GM18870 (cell line): ENCODE results near the gene GALNT18.

Experiments used
- ATAC-seq: cut with Tn5 transposase; IDR thresholded peaks from one replicate; pipeline ENCODE4 v1.9.1; 2021; ENCODE audit warnings: moderate library complexity; ENCODE audit not compliant: unreplicated experiment

GALNT18 gene

DNA sequence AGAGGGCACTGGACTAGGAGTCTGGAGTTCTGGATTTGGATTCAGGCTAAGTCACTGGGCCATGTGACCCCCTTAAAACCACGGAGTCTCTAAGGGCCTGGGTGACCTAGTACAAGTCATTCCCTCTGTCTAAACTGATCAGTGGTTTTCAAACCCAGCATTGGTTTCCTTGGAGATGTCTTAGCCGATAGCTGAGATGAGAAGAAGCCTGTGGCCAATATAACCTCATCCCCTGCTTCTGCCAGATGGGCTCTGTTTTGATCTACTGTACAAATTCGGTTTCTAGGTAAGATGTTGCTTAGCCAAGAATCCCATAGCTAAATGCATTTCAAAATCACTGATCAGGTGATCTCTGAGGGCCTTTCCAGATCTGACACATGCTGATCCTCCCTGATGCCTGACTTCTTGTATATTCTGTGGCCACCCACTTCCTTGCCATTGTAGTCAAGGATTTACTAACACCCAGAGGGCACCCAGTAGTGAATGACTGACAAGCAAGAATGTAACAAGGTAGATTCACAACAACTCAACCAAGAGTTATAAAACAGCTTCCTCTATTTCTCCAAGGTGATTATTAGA, 53.1 kb downstream of the GALNT18 start:
- ATAC-seq, result no peak

DNA sequence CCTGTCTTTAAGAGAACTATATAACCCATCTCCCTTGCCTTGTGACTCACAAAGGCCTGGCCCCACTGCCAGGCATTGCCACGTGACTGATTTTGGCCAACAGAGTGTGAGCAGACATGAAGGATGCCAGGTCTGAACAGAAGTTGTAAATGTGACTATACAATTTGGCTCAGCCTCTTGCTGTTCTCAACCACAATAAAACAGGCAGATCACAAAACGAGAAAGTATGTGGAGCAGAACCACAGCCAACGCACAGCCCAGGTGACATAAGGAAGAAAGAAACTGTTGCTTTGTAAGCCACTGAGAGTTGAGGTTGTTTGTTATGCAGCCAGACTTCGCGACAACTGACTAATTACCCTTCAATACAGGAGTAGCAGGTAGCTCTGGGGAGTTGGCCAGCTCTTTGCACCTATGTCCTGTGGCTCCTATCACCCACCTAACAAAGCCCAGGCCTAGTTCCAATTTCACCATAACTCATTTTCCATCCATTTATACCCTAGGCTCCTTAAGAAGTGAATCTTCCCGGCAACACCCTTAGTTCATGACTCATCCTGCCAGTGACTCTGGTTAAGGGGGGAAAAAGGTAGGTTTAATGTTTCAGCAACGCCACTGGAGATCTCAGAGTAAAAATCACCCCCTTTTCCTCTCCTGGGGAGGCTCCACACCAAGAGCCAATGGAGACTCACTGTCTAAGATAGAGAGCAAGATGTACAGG, 53.7 kb downstream of the GALNT18 start:
- no peak for ATAC-seq

DNA sequence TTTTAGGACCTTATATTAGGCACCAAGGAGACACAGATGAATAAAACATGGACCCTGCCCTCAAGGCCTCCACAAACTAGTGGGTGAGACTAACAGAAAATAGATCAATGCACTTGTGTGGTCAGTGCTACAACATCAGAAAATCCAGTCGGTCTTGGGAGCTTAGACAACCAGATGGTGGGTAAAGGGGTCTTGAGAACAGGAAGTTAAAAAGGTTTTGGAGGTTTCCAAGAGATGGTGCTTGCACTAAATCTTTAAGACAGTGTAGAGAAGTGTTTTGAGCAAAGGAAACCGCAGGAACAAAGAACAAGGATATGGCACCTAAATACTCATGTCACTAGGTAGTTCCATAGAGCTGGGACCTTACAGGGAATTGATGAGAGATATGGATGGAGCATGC, 56.2 kb downstream of the GALNT18 start:
- ATAC-seq, result no peak

DNA sequence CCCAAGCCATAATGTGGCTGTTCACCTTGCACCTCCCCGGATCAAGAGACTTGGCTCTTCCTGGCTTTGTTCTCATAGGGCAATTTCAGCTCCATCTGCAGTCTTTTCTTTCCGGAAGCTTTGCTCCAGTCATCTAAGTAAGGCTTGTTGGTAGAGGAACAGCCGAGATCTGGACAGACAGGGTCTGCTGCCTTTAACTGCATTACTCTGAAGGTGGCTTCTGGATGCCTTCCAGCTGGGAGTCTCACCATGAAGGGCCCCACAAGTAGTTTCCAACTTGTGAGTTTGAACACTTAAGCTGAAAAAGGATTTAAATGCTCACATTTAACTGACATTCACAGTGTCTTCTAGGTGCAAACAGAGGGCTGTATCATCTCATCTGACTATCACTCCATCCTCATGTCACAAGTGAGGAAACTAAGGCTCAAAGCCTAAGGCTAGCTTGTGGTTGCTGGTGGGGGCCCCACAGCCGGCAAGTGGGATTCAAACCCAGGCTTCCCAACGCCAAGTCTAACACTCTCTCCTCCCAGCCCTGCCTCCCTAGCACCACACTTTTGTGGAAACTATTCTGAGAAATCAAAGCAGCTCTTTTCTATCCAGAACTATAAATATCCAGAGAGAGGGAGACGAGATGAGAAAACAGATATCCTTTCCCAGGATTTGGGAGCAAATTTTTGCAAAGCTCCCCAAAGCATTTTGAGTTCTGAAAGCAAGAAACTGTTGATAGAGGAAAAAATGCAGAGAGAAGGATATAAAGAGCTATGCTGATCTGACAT, 58.4 kb downstream of the GALNT18 start:
- no peak for ATAC-seq

DNA sequence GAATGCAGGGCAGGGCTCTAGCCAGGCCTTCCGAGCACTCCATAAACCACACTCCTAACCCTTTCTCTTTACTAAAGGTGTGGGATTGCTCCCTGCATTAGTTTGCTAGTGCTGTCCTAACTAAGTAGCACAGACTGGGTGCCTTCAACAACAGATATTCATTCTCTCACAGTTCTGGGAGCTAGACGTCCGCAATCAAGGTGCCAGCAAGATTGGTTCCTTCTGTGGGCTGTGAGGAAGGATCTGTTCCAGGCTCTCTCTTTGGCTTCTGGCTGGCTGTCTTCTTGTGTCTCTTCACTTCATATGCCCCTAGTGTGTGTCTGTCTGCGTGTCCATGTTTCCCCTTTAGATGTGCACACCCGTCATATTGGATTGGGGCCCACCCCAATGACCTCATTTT, 59.8 kb downstream of the GALNT18 start:
- no peak for ATAC-seq

DNA sequence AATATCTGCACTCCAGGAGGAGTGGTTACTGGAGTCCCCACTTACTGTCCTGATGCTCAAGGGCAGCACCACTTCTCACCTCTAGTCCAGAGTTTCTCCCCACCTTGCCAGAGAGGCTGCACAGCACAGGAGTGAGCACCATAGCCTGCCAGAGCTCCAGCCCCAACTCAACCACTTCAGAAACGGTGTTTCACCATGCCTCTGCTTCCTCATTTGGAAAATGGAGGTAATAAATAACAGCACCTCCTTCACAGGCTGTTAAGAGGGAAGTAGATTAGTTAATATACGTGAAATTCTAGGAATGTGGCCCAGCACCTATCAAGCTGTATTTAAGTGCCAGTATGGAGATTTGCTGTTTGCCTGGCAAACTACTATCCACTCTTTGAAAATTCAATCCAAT, 63.0 kb downstream of the GALNT18 start:
- no peak for ATAC-seq

DNA sequence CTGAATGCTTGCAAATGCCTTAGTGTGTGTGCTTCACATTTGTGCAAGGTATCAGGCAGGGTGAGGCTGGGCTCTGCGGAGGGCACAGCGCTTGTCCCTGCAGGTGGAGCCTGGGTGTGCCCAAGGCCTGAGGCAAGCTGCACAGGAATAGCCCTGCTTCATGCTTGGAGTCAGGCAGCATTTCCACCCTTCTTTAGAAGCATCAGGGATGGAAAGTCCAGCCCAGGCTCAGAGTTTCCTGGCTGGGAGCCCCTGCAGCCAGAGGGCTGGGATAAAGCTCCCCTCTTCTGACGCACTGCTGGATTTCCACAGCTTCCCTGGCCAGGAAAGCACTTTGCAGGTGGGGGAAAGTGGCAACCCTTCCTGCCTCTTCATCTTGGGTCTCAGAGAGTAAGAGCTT, 63.4 kb downstream of the GALNT18 start:
- ATAC-seq, result no peak

DNA sequence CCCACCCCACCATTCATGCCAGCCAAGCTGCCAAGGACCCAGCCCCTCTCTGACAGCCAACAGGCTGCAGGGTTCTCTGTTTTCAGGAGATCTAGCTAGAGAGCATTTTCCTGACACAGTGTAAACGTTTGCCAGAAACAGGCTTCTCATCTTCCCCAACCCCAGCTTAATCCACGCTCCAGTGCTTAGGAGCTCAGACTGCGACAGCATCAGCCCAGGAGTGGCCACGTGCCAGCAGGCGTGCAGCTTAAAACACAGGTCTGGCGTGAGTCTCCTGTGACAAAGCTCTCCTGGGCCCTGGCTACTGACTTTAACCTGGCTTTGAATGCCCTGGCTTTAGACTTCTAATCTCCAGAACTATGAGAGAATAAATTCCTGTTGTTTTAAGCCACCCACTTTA, 66.6 kb downstream of the GALNT18 start:
- ATAC-seq, result no peak

DNA sequence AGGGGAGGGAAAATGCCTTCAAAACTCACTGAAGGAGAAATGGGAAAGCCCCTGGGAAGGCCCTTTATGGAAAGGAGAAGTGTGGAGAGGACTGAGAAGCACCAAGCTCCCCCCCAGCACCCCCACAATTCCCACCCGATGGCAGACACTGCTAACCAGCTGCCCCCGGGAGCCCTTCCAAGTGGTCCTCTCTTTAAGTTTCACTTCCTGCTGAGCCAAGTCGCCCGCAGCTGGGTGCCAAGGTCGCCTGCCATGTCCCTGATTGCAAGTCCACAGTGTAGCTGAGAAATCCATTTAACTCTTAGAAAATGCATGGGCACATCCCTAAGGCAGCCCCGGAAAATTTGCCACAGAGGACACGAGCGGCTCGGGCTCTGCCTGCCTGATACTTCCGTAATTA, 68.2 kb downstream of the GALNT18 start:
- ATAC-seq, result no peak

DNA sequence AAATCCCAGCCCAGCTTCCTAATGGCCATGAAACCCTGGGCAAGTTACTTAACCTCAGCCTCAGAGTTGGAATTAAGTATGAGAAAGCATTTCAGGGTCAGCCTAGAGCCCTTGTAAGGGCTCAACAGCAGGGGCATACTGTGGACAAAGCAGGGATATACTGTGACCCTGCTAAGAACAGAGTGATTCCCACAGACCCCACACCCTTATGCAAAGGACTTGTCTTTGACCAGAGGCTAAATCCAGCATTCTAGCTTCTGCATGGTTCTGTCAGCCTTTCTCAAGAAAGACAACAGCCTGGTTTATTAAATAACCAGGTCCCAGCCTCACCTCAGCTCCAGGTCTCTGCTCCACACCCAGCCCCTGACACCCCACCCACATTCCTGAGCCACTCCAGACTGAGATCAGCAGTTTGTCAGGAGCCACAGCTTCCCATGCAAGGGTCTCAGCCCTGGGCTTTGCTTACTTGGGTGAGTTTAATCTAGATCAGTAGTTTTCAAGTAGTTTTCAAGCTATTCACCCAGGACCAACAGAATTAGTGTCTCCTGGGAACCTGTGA, 69.2 kb downstream of the GALNT18 start:
- ATAC-seq, result no peak

DNA sequence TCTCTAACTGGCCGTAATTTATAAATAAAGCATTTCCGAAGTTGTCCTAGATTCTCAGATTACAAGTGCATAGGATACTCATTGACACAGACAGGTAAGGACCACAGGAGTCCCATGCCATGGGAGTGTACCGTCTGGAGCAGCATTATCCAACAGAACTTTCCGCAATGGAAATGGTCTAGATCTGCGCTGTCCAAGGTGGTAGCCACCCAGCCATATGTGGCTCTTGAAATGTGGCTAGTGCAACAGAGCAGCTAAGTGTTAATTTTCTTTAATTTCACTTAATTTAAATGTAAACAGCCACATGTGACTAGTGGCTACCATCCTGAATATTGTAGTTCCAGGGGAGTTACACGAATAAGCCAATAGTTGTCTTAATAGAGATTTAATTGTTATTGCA, 71.3 kb downstream of the GALNT18 start:
- no peak for ATAC-seq

DNA sequence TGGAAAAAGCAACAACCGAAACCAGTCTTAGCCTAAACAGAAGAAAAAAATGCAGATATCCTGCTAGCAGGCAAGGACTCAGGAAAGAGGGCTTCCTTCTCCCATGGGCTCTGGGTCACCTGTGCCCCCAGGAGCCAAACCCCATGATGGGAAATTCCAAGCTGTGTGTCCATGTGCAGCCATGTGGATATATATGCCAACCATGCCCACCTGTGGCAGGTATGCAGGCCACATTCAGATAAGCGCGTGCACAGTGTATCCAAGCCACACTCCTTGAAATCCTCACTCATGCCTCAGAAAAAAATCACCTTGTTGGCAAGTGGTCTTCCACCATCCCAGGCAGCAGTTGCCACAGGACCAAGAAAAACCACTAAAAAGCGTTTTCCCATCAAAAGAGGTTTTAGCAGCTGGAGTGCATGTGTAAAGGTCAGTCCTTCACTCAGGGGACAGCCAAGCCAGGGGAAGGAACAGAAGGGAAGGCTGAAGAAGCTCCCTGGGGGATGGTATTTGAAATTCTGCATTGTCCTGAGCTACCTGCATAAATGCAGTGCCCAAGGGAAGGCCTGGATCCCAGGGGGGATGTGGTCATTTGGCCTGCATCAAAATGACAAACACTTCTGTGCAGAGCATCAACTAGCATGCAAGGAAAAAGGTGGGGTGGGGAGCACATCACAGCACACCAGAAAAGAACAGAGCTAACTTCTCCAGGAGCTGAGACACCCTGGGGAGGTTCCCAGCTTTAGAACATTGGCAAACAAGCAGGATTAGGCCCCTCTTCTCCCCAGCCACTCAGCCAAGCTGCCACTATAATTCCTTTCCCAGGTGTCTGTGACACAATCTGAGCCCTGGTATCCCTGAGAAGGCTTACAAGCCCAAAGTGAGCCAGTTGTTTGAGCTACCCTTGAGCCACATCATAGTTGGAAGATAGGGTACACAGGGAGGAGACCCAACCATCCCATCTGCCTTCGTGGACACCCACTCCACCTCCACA, 76.2 kb downstream of the GALNT18 start:
- no peak for ATAC-seq

DNA sequence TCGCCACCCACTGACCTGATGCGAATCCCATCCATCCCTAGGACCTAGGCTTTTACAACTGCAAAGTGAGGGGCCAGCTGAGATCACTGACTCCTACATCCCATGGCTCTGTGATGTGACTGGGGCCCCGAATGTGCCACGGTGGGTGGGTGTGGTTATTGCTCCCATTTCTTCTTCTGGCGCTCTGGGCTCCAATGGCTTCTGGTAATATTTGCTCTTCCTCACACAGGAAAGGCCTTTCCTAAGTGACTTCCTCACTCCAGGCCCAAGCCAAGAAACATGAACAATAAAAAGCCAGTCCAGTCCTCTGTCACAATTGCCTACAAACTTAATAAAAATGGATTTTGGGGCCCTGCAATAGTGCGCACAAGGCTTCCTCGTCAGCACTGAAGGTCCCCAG, 78.1 kb downstream of the GALNT18 start:
- no peak for ATAC-seq

DNA sequence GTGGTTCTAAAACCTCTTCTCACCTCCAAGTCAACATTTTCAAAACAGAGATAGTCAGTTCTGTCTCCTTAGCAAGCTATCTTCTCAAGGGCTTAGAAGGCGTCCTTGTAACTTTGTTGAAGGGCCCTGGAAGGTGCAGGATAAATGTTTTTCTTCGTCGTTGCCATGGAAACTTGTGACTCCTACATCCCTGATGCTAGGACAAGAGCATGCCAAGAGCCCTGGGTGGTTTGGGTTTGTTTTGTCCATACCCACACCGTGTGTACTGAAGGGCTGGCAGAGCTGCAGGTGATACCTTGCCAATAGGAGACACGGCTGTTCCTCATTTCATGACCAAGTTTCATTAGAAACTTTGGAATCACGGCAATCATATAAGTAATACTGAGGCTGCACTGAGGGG, 81.6 kb downstream of the GALNT18 start:
- no peak for ATAC-seq

DNA sequence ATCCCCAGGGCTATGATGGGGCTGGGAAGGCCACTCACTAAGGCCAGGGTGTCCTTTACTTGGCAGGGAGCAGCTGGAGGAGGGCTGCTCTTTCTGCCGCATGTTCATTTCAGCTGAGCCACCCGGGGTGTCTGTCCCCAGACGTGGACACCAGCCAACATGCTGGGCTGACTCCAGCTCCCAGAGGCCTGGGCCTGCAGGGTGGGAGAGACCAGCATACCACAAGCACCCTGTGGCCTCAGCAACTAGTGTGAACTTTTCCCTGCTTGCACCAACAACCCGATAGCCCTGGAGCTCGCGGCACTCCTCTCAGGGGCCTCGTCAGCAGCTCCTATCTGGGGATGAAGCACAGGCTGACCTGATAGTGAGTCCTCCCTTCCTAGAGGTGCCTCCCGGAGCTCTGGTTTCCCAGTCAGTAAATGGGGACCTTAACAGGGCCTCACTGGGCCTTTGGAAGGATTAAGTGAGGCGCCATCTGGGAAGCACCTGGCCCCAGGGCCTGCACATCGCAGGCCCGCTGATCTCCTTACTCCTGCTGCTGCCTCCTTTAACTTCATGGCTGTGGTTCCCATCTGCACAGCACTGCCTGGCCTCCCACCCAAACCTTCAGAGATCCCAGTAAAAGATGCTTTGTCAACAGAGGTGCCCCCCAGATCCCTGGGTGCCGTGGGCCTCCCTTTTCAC, 83.4 kb downstream of the GALNT18 start:
- ATAC-seq, result no peak

DNA sequence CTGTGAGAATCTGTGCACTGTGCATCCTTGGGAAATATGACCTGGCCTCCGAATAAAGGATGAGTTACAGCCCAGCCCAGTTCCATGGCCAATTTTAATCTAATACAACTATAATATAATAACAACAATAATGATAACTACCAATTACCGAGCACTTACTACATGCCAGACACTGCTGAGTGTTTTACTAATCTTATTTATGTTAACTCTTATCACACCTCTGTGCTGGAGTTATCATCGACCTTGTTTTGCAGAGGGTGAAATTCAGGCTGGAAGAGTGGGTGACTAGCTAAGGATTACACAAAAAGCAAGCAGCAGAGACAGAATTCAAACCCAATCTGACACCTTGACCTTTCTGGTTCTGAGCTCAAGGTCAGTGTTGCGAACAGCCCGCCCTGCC, 83.9 kb downstream of the GALNT18 start:
- no peak for ATAC-seq

DNA sequence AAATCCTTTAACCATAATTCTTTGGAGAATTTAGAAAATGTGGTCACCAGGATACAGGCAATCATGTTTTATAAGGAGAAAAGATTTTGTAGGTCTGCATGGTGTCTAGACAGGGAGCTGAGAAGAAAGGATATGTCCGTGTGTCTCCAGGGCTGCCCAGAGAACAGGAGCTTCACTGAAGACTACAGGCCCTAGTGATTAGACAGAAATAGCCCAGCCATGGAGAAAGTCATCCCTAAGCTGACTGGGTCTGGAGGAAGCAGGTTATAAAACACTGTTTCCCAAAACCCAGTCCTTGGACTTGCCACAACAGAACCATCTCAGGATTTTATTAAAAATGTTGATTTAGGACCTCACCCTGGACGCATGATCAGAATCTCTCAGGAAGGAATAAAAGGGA, 84.4 kb downstream of the GALNT18 start:
- ATAC-seq, result no peak

DNA sequence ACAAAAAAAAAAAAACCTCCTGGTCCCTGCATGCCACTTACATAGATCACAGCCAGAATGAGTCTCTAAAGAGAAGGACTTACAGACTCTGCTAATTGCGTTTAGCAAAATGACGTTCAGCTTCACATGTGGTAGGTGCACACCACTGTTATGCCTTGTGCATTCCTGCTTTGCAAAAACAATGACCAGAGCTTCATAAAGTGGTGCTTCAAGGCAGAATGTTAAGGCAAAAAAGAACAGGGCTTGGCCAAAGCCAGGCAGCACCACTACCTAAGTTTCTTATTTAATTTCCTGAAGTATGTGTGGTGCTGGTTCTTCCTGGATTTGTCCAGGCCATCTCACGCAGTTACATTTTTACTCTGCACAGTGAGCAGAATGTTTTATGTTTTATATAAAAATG, 85.2 kb downstream of the GALNT18 start:
- ATAC-seq, result no peak

DNA sequence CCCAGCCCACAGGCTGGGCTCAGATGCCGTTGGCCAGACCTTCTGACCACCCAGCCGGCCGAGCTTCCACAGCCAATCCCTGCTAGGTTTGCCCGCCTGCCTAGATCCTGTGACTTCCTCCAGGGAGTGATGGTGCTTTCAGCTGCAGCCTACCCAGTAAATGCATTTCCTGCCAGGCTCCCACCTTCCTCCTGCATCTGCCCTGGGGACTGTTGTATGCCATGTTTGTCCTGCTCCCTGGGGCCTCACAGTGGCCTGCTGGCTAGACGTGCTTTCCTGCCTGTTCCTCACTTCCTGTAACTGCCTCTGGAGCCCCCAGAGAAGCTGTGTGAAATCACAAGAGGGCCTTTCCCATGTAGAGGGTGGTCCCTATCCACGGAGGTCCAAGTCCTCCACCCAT, 86.2 kb downstream of the GALNT18 start:
- no peak for ATAC-seq

DNA sequence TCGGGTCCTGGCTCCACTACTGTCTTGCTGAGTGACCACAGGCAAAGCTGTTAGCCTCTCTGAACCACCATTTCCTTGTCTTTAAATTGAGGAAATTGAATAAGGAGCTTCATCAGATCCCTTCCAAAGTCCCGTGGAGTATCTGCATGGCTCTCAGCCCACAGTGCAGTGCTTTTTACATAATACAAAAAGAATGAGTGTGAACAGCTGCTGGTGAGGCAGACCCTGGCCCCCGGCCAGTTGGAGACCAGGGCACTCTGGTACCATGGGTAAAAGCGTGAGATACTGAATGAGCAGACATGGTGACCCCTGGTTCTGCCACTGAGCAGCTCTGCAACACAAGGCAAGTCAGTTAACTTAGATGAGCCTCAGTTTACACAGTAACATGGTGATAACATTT, 86.8 kb downstream of the GALNT18 start:
- ATAC-seq, result no peak
